PC-9 (cell line): Measurements from ENCODE around the gene SYT1. TPM values are rescaled to one million over a fixed set of nuclear protein-coding genes. Genes with fewer than 3 reads are reported as not detected.

ENCODE experiments used
- BruUV-seq: library from RNA; stranded (reverse); fragments of 400-500 nt; replicated peaks from 2 replicates; lab custom pipeline; 2021; lab: Mats Ljungman, UMichigan
- CTCF ChIA-PET: fragments of 300-600 bp; sonication (Branson Sonifier 250); formaldehyde crosslinking; loops from one replicate; lab custom pipeline; 2022; ENCODE audit warnings: antibody characterized with exemption; lab: Charles Lee
- POLR2A ChIA-PET: fragments of 300-600 bp; sonication (Branson Sonifier 250); formaldehyde crosslinking; loops from one replicate; lab custom pipeline; 2022; ENCODE audit warnings: antibody characterized with exemption; ENCODE audit not compliant: unreplicated experiment; lab: Charles Lee
- DNase-seq, 2 experiments: peaks; one replicate each; pipeline versions ENCODE4 v3.0.0 to v3.0.0-alpha.2; 2015 to 2022; ENCODE audit warnings: mixed read lengths in 1 of 2
- H2AFZ ChIP-seq: fragments of 200-600 bp; sonication (generic); 2 replicates; pipeline ENCODE4 v1.8.1; 2017; ENCODE audit warnings: antibody characterized with exemption
- H3F3A ChIP-seq: fragments of 200-600 bp; sonication (generic); 2 replicates; pipeline ENCODE4 v1.8.1; 2017; ENCODE audit warnings: antibody characterized with exemption, mild to moderate bottlenecking, low read depth; ENCODE audit not compliant: insufficient read depth
- H3K27ac ChIP-seq: fragments of 200-600 bp; sonication (generic); 2 replicates; pipeline ENCODE4 v1.6.1; 2016; ENCODE audit warnings: mixed run types
- H3K27me3 ChIP-seq: fragments of 200-600 bp; sonication (generic); 2 replicates; pipeline ENCODE4 v1.6.1; 2016; ENCODE audit warnings: low read depth, mixed run types; ENCODE audit not compliant: insufficient read depth
- H3K36me3 ChIP-seq: fragments of 200-600 bp; sonication (generic); 2 replicates; pipeline ENCODE4 v1.6.1; 2016; ENCODE audit warnings: low read depth, mixed run types
- H3K4me1 ChIP-seq: fragments of 200-600 bp; sonication (generic); replicated peaks from 2 replicates; pipeline ENCODE4 v1.6.1; 2016; ENCODE audit warnings: mixed run types; ENCODE audit not compliant: insufficient read depth
- H3K4me2 ChIP-seq: fragments of 200-600 bp; sonication (generic); 2 replicates; pipeline ENCODE4 v1.6.1; 2017; ENCODE audit warnings: mixed run types
- H3K4me3 ChIP-seq: fragments of 200-600 bp; sonication (generic); 2 replicates; pipeline ENCODE4 v1.6.1; 2016; ENCODE audit warnings: mixed run types
- H3K79me2 ChIP-seq: fragments of 200-600 bp; sonication (generic); 2 replicates; pipeline ENCODE4 v1.6.1; 2017; ENCODE audit warnings: low read depth, mixed run types
- H3K9me2 ChIP-seq: fragments of 200-600 bp; sonication (generic); 2 replicates; pipeline ENCODE4 v1.8.1; 2017; ENCODE audit warnings: mild to moderate bottlenecking; ENCODE audit not compliant: insufficient read depth
- H3K9me3 ChIP-seq: fragments of 200-600 bp; sonication (generic); 2 replicates; pipeline ENCODE4 v1.8.1; 2016; ENCODE audit warnings: low read depth; ENCODE audit not compliant: insufficient read depth
- H4K20me1 ChIP-seq: fragments of 200-600 bp; sonication (generic); 2 replicates; pipeline ENCODE4 v1.8.1; 2017; ENCODE audit not compliant: insufficient read depth
- EZH2 ChIP-seq: fragments of 200-600 bp; sonication (generic); IDR thresholded peaks from 2 replicates; pipeline ENCODE4 v1.8.0; 2017; ENCODE audit warnings: antibody characterized with exemption, low read depth
- intact Hi-C: fragments of 100-400 bp; cut with micrococcal nuclease; formaldehyde crosslinking; loops from one replicate; pipeline ENCODE4 v1.10.0; 2022; ENCODE audit not compliant: unreplicated experiment
- total RNA-seq: library from RNA; stranded (reverse); gene quantifications from 2 replicates; pipeline ENCODE4 v1.2.3, GENCODE V29; 2021
- TF ChIP-seq, protein P1 (sequence below): fragments of 200-600 bp; sonication (generic); conservative IDR thresholded peaks from 2 replicates; pipeline ENCODE4 v1.6.1; 2017; ENCODE audit warnings: mixed run types, antibody characterized with exemption, mild to moderate bottlenecking, moderate library complexity

The SYT1 gene
- total RNA-seq, 1 experiment from 2014 or later = 1.2 TPM

DNA sequence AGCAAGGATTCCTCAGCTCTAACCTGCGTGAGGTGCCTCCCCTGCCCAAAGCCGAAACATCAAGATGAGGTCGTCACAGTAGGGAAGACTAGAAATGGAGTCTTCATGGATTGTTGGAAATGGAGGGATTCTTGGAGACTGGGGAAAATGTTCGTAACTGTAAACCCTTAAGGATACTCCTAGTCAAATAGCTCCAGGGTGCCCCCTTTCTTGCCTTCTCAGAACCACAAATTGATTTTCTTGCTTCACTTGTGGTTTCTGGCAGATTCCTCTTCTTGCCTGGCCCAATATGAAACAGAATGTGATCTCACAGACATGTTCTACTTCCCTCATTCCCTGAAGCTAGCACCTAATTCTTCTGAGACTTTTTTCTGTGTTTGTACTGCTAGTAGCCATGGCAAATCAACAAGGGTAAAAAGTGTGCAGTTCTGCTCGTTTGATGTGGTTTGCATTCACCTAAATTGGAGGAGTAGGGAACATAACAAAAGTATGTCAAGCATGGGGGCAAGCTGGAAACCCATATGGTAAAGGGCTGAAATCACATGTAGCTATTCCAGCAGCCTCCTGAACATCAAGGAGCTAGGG, 494.2 kb downstream of the SYT1 start:
- BruUV-seq = no TSS peak
- Histone ChIP-seq H3K27ac (no peak overlapping the region), H2AFZ (no peak overlapping the region), H3K79me2 (no peaks in the 10 kb centered on the region), H3K4me3 (no peak overlapping the region), H3K27me3 (no peaks in the 10 kb centered on the region), H3F3A (no peaks in the 10 kb centered on the region), H3K9me2 (no peaks in the 10 kb centered on the region), H3K4me1 (0 out of 2 replicates have a peak, but pooled peaks cover under 1% of the 10 kb centered on the region), H3K36me3 (no peaks in the 10 kb centered on the region), H3K4me2 (no peak overlapping the region), H3K9me3 (no peaks in the 10 kb centered on the region), H4K20me1 (no peaks in the 10 kb centered on the region)
- intact Hi-C loops = no loop called here
- POLR2A ChIA-PET = no interaction called here
- no peak for DNase-seq
- CTCF ChIA-PET = interaction anchor here (0.5 kb wide), 1 partner anchor 12 kb away, joined by 4 read pairs; no protein-coding TSS in a partner anchor
- TF ChIP-seq EZH2 = no peak
- TF ChIP-seq, protein P1, sequence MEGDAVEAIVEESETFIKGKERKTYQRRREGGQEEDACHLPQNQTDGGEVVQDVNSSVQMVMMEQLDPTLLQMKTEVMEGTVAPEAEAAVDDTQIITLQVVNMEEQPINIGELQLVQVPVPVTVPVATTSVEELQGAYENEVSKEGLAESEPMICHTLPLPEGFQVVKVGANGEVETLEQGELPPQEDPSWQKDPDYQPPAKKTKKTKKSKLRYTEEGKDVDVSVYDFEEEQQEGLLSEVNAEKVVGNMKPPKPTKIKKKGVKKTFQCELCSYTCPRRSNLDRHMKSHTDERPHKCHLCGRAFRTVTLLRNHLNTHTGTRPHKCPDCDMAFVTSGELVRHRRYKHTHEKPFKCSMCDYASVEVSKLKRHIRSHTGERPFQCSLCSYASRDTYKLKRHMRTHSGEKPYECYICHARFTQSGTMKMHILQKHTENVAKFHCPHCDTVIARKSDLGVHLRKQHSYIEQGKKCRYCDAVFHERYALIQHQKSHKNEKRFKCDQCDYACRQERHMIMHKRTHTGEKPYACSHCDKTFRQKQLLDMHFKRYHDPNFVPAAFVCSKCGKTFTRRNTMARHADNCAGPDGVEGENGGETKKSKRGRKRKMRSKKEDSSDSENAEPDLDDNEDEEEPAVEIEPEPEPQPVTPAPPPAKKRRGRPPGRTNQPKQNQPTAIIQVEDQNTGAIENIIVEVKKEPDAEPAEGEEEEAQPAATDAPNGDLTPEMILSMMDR = no peak

DNA sequence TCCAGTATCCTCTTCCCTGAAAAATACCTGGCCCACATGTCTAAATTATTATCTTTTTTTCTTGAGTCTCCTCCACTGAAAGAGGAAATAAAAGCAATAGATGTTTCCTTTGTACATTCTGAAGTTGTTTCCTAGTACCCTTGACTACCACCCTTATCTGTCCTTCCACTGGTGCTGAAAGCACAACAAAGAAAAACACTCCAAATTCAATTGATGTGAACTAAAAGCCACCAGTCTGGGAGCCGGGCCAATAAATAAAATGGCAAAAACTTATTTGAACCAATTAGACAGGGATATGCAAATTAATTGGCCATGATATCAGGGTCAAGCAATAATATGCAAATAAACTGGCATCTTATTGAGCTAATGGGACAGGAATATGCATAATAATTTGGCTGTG, 495.7 kb downstream of the SYT1 start:
- Histone ChIP-seq H3K9me2 (no peaks in the 10 kb centered on the region), H3K27ac (no peak overlapping the region), H3K9me3 (no peaks in the 10 kb centered on the region; the same call in 1 of the 2 replicates), H3K4me1 (0 out of 2 replicates have a peak, but pooled peaks cover 8% of the 10 kb centered on the region), H3K4me2 (no peak overlapping the region), H3K79me2 (no peaks in the 10 kb centered on the region), H2AFZ (no peak overlapping the region), H3K27me3 (no peaks in the 10 kb centered on the region), H3F3A (no peaks in the 10 kb centered on the region), H3K4me3 (no peak overlapping the region), H3K36me3 (no peaks in the 10 kb centered on the region), H4K20me1 (no peaks in the 10 kb centered on the region)
- ChIA-PET POLR2A (no interaction called here), CTCF (no interaction called here)
- TF ChIP-seq, protein P1 = no peak
- TF ChIP-seq EZH2 = no peak
- no TSS peak for BruUV-seq
- no peak for DNase-seq
- intact Hi-C loops = loop anchor here (10.0 kb wide), 1 partner anchor 465 kb away; no protein-coding TSS in a partner anchor

GRCh38 chr12:79360936-79361335, 496.4 kb downstream of the SYT1 start:
- no peaks in the 10 kb centered on the region; the same call in 1 of the 2 replicates for H3K9me3 ChIP-seq
- no peaks in the 10 kb centered on the region for H3K79me2 ChIP-seq
- no TSS peak for BruUV-seq
- H3F3A ChIP-seq = no peaks in the 10 kb centered on the region
- H3K9me2 ChIP-seq = no peaks in the 10 kb centered on the region
- intact Hi-C loops = loop anchor here (10.0 kb wide), 1 partner anchor 466 kb away; no protein-coding TSS in a partner anchor
- DNase-seq = no peak
- no peak overlapping the region for H3K4me2 ChIP-seq
- CTCF ChIA-PET = no interaction called here
- no peak overlapping the region for H2AFZ ChIP-seq
- no peak overlapping the region for H3K27ac ChIP-seq
- H3K36me3 ChIP-seq = no peaks in the 10 kb centered on the region
- no peaks in the 10 kb centered on the region for H3K27me3 ChIP-seq
- no peak overlapping the region for H3K4me3 ChIP-seq
- POLR2A ChIA-PET = no interaction called here
- TF ChIP-seq EZH2 = no peak
- TF ChIP-seq, protein P1 = no peak
- peaks cover 12% of the 10 kb centered on the region; the same call in 1 of the 2 replicates for H3K4me1 ChIP-seq
- no peaks in the 10 kb centered on the region for H4K20me1 ChIP-seq
